ENCODE results near the gene TCERG1. TPM values are rescaled to one million over a fixed set of nuclear protein-coding genes. Genes with fewer than 3 reads are reported as not detected.

Gene TCERG1
- total and polyA plus RNA-seq, 9 of the 15 experiments (the other 6 are each of a cell fraction or from before 2014, with no cell fraction given) = 50.3 to 148 (median 119) TPM

GRCh38 chr5:146428658-146429057, 18.5 kb upstream of the TCERG1 start:
- Histone ChIP-seq H3K27me3 (ENCODE audit: control insufficient read depth in 2 of 2, insufficient read depth in 2 of 2, low read length in 2 of 2) (peaks cover 11 to 23% of the 10 kb centered on the region in 2 experiments; a peak in 4 of 5 replicates), H3K4me2 (ENCODE audit: insufficient read depth, low read length) (no peak overlapping the region), H4K20me1 (replicated peaks; ENCODE audit: control insufficient read depth, insufficient read depth, low read length) (no peaks in the 10 kb centered on the region), H3K9me3 (replicated peaks; ENCODE audit: control insufficient read depth, insufficient read depth, low read depth, low read length) (no peaks in the 10 kb centered on the region), H3K4me1 (replicated peaks in 1 of 2; ENCODE audit: control insufficient read depth in 2 of 2, insufficient read depth in 2 of 2, low read length in 2 of 2) (no peaks in the 10 kb centered on the region; a peak in 1 of 5 replicates), H3K9ac (ENCODE audit: insufficient read depth in 1 of 2, low read depth in 2 of 2, low read length in 2 of 2) (no peak overlapping the region), H3K27ac (ENCODE audit: extremely low read depth, low read depth, low read length) (no peak overlapping the region), H3K9me1 (ENCODE audit: control insufficient read depth, insufficient read depth, low read length) (no peaks in the 10 kb centered on the region), H2AFZ (ENCODE audit: low read depth, low read length) (no peak overlapping the region), H3K36me3 (ENCODE audit: control insufficient read depth, insufficient read depth, low read length) (no peaks in the 10 kb centered on the region), H3K4me3 (no peak overlapping the region), H3K79me2 (ENCODE audit: control insufficient read depth, insufficient read depth, low read length) (no peaks in the 10 kb centered on the region)
- in situ Hi-C loops (cut with MboI) = no loop called here
- FAIRE-seq (no peak), ATAC-seq (peak; percentile 35; the same call in 2 of the 3 replicates), DNase-seq (ENCODE audit: extremely low read depth in 1 of 4, low spot score in 3 of 4) (no peak)
- TF ChIP-seq ELF1 (tag; IDR thresholded peaks at IDR 0.05) (no peak), ELF2 (CRISPR knock-in tag; IDR thresholded peaks at IDR 0.05) (no peak), MED1 (CRISPR knock-in tag; IDR thresholded peaks at IDR 0.05; ENCODE audit: borderline replicate concordance) (no peak), HNRNPUL1 (IDR thresholded peaks at IDR 0.05; ENCODE audit: low read length) (no peak), STAT6 (CRISPR knock-in tag; IDR thresholded peaks at IDR 0.05) (no peak)
- intact Hi-C loops (cut with micrococcal nuclease) = loop anchor here (5.0 to 10.0 kb wide), 3 partner anchors 264 to 744 kb away; no protein-coding TSS in a partner anchor
- ChIA-PET POLR2A (interaction anchor here (0.7 to 2.1 kb wide), 2 partner anchors 10 to 18 kb away, joined by 3 to 4 read pairs; no protein-coding TSS in a partner anchor), CTCF (ENCODE audit: low intra/inter-chr PET ratio) (no interaction called here)
- 1% methylated on average over 8 of the region's 8 CpGs for WGBS (ENCODE audit: insufficient coverage, low coverage, missing lambda C conversion rate)
- BruUV-seq (replicated peaks) = no TSS peak
